ENCODE results near the gene MORC2. TPM values are rescaled to one million over a fixed set of nuclear protein-coding genes. Genes with fewer than 3 reads are reported as not detected.

MORC2 gene
- total and polyA plus RNA-seq, 10 donors: 18.2 to 24.7 (median 22.0) TPM

DNA sequence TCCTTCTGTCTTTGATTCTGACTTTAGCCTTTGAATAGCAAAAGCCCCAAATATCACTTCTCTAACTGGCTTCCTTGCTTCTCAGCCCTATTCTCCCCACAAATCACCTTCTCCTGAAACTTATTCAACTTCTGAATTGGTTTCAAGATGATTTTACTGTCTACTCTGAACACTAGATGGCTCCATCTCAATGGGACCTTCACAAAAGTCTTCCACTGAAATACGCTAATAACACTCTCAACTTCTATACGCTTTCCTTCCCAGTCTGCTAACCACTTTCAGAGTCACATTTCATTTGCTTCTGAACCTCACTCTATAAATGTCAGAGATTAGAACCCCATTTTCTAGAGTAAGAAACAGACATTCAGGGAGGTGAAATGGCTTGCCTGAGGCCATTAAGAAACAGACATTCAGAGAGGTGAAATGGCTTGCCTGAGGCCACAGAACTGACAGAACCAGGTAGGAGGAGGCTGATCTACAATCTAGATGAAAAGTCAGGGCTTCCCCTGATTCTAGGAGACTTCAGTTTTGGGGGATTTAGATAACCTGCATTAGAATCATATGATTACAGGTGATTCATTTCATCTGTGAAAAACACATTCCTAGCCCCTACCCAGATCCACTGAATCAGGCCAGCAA lies 20.6 kb downstream of the MORC2 start:
- H3K27me3 ChIP-seq (replicated peaks in 1 of 7): no peaks in the 10 kb centered on the region
- intact Hi-C loops (cut with DNase I; ENCODE audit: low total_unique reads): loop anchor here (5.0 kb wide), 1 partner anchor 139 kb away; no protein-coding TSS in a partner anchor
- H3K4me1 ChIP-seq: peaks cover 0 to 28% (median 7%) of the 10 kb centered on the region in 6 donors
- TF ChIP-seq, protein P1, sequence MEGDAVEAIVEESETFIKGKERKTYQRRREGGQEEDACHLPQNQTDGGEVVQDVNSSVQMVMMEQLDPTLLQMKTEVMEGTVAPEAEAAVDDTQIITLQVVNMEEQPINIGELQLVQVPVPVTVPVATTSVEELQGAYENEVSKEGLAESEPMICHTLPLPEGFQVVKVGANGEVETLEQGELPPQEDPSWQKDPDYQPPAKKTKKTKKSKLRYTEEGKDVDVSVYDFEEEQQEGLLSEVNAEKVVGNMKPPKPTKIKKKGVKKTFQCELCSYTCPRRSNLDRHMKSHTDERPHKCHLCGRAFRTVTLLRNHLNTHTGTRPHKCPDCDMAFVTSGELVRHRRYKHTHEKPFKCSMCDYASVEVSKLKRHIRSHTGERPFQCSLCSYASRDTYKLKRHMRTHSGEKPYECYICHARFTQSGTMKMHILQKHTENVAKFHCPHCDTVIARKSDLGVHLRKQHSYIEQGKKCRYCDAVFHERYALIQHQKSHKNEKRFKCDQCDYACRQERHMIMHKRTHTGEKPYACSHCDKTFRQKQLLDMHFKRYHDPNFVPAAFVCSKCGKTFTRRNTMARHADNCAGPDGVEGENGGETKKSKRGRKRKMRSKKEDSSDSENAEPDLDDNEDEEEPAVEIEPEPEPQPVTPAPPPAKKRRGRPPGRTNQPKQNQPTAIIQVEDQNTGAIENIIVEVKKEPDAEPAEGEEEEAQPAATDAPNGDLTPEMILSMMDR (IDR thresholded peaks at IDR 0.05 in 8 of 11, conservative IDR thresholded peaks at IDR 0.05 in 3 of 11): peak in 10 of 11 experiments; percentile 15 to 74 (median 49)
- TF ChIP-seq POLR2A (IDR thresholded peaks at IDR 0.05) (no peak), POLR2AphosphoS5 (IDR thresholded peaks at IDR 0.05) (no peak)
- H3K4me3 ChIP-seq: no peak overlapping the region
- peaks cover 8 to 100% (median 68%) of the 10 kb centered on the region in 6 donors for H3K36me3 ChIP-seq
- no peak overlapping the region for H3K27ac ChIP-seq
- WGBS, 5 donors: 39 to 72% (median 60%) methylated on average over 2 of the region's 2 CpGs
- no peak for DNase-seq
- no peaks in the 10 kb centered on the region for H3K9me3 ChIP-seq

- H3K36me3 ChIP-seq: peaks cover 8 to 100% (median 72%) of the 10 kb centered on the region in 6 donors
- H3K27ac ChIP-seq: no peak overlapping the region
- no peaks in the 10 kb centered on the region for H3K27me3 ChIP-seq (replicated peaks in 1 of 7)
- H3K4me1 ChIP-seq: peaks cover 0 to 35% (median 7%) of the 10 kb centered on the region in 6 donors
- DNase-seq: no peak
- WGBS, 5 donors: 77 to 92% (median 87%) methylated on average over 5 of the region's 5 CpGs
- no peaks in the 10 kb centered on the region for H3K9me3 ChIP-seq
- no peak overlapping the region for H3K4me3 ChIP-seq
- TF ChIP-seq POLR2A (IDR thresholded peaks at IDR 0.05): no peak
- TF ChIP-seq POLR2AphosphoS5 (IDR thresholded peaks at IDR 0.05): no peak
- TF ChIP-seq, protein P1 (IDR thresholded peaks at IDR 0.05 in 8 of 11, conservative IDR thresholded peaks at IDR 0.05 in 3 of 11): no peak
- intact Hi-C loops (cut with DNase I; ENCODE audit: low total_unique reads): loop anchor here (5.0 kb wide), 1 partner anchor 140 kb away; no protein-coding TSS in a partner anchor
Measured at GRCh38 chr22:30947173-30947815, 21.3 kb downstream of the MORC2 start.

- H3K27ac ChIP-seq: no peak overlapping the region
- TF ChIP-seq, protein P1 (IDR thresholded peaks at IDR 0.05 in 8 of 11, conservative IDR thresholded peaks at IDR 0.05 in 3 of 11): no peak
- TF ChIP-seq POLR2A (IDR thresholded peaks at IDR 0.05) (no peak), POLR2AphosphoS5 (IDR thresholded peaks at IDR 0.05) (no peak)
- WGBS, 5 donors: 66 to 72% (median 70%) methylated on average over 7 of the region's 7 CpGs
- H3K27me3 ChIP-seq (replicated peaks in 1 of 7): no peaks in the 10 kb centered on the region
- no peak for DNase-seq
- intact Hi-C loops (cut with DNase I; ENCODE audit: low total_unique reads): loop anchor here (5.0 kb wide), 1 partner anchor 141 kb away; no protein-coding TSS in a partner anchor
- peaks cover 8 to 100% (median 82%) of the 10 kb centered on the region in 6 donors for H3K36me3 ChIP-seq
- no peak overlapping the region for H3K4me3 ChIP-seq
- no peaks in the 10 kb centered on the region for H3K9me3 ChIP-seq
- peaks cover 0 to 30% (median 6%) of the 10 kb centered on the region in 6 donors for H3K4me1 ChIP-seq
Measured at GRCh38 chr22:30946354-30946753, 22.2 kb downstream of the MORC2 start.

DNA sequence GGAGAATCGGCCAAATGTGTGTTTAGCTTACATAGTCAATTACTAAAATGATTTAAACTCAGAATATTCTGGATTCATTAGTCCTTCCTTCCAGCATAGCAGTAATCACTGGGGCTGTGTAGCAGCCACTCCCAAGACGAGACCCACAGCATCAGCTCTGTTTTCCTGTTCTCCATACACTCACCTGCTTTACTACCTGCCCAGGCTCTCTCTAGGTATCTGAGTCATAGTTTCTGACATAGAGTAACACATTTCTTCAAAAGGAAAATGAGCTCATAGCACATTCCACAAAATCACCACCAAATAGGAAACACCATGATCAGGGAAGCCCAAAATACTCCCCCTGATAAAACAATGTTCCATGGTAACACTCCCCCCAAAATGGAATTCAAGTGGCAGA lies 22.9 kb downstream of the MORC2 start:
- Histone ChIP-seq H3K27me3 (replicated peaks in 1 of 7) (no peaks in the 10 kb centered on the region), H3K27ac (no peak overlapping the region), H3K9me3 (no peaks in the 10 kb centered on the region), H3K36me3 (peaks cover 8 to 100% (median 89%) of the 10 kb centered on the region in 6 donors), H3K4me3 (no peak overlapping the region), H3K4me1 (peaks cover 0 to 30% (median 6%) of the 10 kb centered on the region in 6 donors)
- no peak for DNase-seq
- intact Hi-C loops (cut with DNase I; ENCODE audit: low total_unique reads): loop anchor here (5.0 kb wide), 1 partner anchor 142 kb away; no protein-coding TSS in a partner anchor
- 91 to 97% (median 94%) methylated on average over 2 of the region's 2 CpGs for WGBS, 5 donors
- TF ChIP-seq POLR2A (IDR thresholded peaks at IDR 0.05): no peak
- TF ChIP-seq, protein P1 (IDR thresholded peaks at IDR 0.05 in 8 of 11, conservative IDR thresholded peaks at IDR 0.05 in 3 of 11): no peak
- TF ChIP-seq POLR2AphosphoS5 (IDR thresholded peaks at IDR 0.05): no peak
